ENCODE results near the gene PERM1. TPM values are rescaled to one million over a fixed set of nuclear protein-coding genes. Genes with fewer than 3 reads are reported as not detected.

PERM1 gene
- total and polyA plus RNA-seq, 2 donors (not counting 1 experiment from before 2014, with no cell fraction given), result 0.03 to 0.17 TPM

GRCh38 chr1:1001057-1001783 lies 19.3 kb upstream of the PERM1 start:
- Histone ChIP-seq H3K4me3 (replicated peaks in 1 of 4; ENCODE audit: control extremely low read depth in 1 of 4, insufficient read depth in 1 of 4, low read depth in 3 of 4, low read length in 4 of 4) (peak overlapping the region in 2 of 4 experiments; percentile 36 to 61), H2AFZ (ENCODE audit: low read length) (no peak overlapping the region), H3K9ac (ENCODE audit: insufficient read depth, low read length) (peak overlapping the region; percentile 71), H4K20me1 (ENCODE audit: control insufficient read depth, extremely low read depth, insufficient read depth, low read length) (no peaks in the 10 kb centered on the region), H3K4me2 (ENCODE audit: extremely low read depth, insufficient read depth, low read length) (no peak overlapping the region), H3K9me3 (ENCODE audit: control insufficient read depth, insufficient read depth, low read depth, low read length) (no peaks in the 10 kb centered on the region), H3K36me3 (ENCODE audit: control insufficient read depth, insufficient read depth, low read length) (no peaks in the 10 kb centered on the region), H3K79me2 (ENCODE audit: control insufficient read depth, insufficient read depth, low read length) (no peaks in the 10 kb centered on the region), H3K27me3 (ENCODE audit: control insufficient read depth, insufficient read depth, low read length) (peaks cover 12% of the 10 kb centered on the region), H3K27ac (ENCODE audit: insufficient read depth, low read length) (no peak overlapping the region), H3K4me1 (ENCODE audit: control insufficient read depth, extremely low read depth, insufficient read depth, low read length) (peaks cover 2% of the 10 kb centered on the region)
- TF ChIP-seq CTCF (conservative IDR thresholded peaks at IDR 0.05 in 1 of 2, IDR thresholded peaks at IDR 0.05 in 1 of 2; ENCODE audit: low read depth in 1 of 2, low read length in 2 of 2) (no peak), EZH2 (IDR thresholded peaks at IDR 0.05; ENCODE audit: low read length, missing control alignments) (no peak)
- DNase-seq (ENCODE audit: low read depth in 2 of 2), result no peak

DNA sequence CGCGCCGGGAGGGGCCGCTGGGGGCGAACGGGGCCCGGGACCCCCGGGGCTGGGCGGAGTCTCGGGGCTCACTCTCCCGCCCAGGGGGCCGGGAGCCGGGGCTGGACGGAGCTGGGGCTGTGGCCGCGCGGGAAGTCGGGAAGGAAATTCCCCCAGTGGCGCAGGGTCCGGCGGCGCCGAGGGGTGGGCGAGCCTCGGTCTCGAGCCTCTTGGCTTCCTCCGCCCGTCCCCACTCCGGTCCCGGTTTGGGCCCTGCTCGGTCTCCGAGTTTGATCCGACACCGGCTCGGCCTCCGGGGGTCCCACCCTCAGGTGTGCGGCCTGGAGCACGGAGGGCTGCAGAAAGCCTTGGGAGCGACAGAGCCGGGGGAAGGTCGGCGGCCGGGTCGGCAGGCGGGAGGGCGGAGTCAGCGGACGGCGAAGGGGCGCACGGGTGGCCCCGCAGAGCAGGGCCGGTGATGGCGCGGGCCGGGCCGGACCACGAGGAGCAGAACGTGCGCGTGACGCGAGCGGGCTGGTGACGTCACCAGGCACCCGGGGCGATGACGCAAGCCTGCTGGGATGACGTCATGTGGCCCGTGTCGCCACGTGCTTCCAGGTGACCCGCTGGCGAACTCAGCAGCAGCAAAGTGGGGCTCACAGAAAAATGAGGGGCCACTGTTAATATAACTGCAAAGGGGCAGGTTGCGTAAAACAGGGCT lies 18.6 kb upstream of the PERM1 start:
- Histone ChIP-seq H3K27ac (ENCODE audit: insufficient read depth, low read length) (peak overlapping the region; percentile 67), H3K4me2 (ENCODE audit: extremely low read depth, insufficient read depth, low read length) (peak overlapping the region; percentile 63), H2AFZ (ENCODE audit: low read length) (no peak overlapping the region), H3K79me2 (ENCODE audit: control insufficient read depth, insufficient read depth, low read length) (no peaks in the 10 kb centered on the region), H3K4me1 (ENCODE audit: control insufficient read depth, extremely low read depth, insufficient read depth, low read length) (peaks cover 2% of the 10 kb centered on the region), H3K27me3 (ENCODE audit: control insufficient read depth, insufficient read depth, low read length) (peaks cover 13% of the 10 kb centered on the region), H3K9ac (ENCODE audit: insufficient read depth, low read length) (peak overlapping the region; percentile 89), H3K9me3 (ENCODE audit: control insufficient read depth, insufficient read depth, low read depth, low read length) (no peaks in the 10 kb centered on the region), H4K20me1 (ENCODE audit: control insufficient read depth, extremely low read depth, insufficient read depth, low read length) (no peaks in the 10 kb centered on the region), H3K4me3 (replicated peaks in 1 of 4; ENCODE audit: control extremely low read depth in 1 of 4, insufficient read depth in 1 of 4, low read depth in 3 of 4, low read length in 4 of 4) (peak overlapping the region; percentile 25 to 61 (median 44)), H3K36me3 (ENCODE audit: control insufficient read depth, insufficient read depth, low read length) (no peaks in the 10 kb centered on the region)
- peak; percentile 77 to 88 for DNase-seq (ENCODE audit: low read depth in 2 of 2)
- TF ChIP-seq EZH2 (IDR thresholded peaks at IDR 0.05; ENCODE audit: low read length, missing control alignments) (no peak), CTCF (conservative IDR thresholded peaks at IDR 0.05 in 1 of 2, IDR thresholded peaks at IDR 0.05 in 1 of 2; ENCODE audit: low read depth in 1 of 2, low read length in 2 of 2) (no peak)

DNA sequence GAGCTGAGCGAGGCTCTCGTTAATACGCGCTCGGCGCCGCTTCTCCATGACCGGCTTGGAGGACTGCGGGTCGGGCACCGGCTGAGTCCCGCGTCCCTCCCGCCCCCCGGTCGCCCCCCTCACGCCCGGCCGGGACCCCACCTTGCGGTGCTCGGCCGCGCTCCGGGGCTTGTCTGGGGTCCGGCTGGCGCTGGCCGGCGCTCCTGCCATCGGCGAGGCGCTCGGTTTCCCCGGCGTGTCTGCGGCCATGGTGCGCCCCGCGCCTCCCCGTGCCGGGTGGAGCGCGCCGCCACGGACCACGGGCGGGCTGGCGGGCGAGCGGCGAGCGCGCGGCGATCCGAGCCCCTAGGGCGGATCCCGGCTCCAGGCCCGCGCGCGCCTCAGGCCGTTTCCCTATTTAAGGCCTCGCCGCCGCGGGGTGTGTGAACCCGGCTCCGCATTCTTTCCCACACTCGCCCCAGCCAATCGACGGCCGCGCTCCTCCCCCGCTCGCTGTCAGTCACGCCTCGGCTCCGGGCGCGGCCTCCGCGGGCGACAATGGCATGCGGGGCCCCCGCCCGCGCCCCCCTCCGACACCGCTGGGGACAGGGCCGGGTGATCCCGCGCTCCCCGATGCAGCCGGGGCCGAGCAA lies 17.9 kb upstream of the PERM1 start, which contains the start of gene HES4:
Gene HES4, minus strand, starts transcription at position 373 of the 632 bp plus-strand sequence. Its CDS starts 124 bp downstream, at position 249.
- peak within 1 kb of the TSS; percentile 67 for H3K27ac ChIP-seq (ENCODE audit: insufficient read depth, low read length)
- no peak for TF ChIP-seq CTCF (conservative IDR thresholded peaks at IDR 0.05 in 1 of 2, IDR thresholded peaks at IDR 0.05 in 1 of 2; ENCODE audit: low read depth in 1 of 2, low read length in 2 of 2)
- no peak for TF ChIP-seq EZH2 (IDR thresholded peaks at IDR 0.05; ENCODE audit: low read length, missing control alignments)
- no peaks in the 10 kb centered on the region for H3K9me3 ChIP-seq (ENCODE audit: control insufficient read depth, insufficient read depth, low read depth, low read length)
- H3K79me2 ChIP-seq (ENCODE audit: control insufficient read depth, insufficient read depth, low read length), result no peaks in the 10 kb centered on the region
- peaks cover 14% of the 10 kb centered on the region for H3K27me3 ChIP-seq (ENCODE audit: control insufficient read depth, insufficient read depth, low read length)
- H3K4me2 ChIP-seq (ENCODE audit: extremely low read depth, insufficient read depth, low read length), result peak within 1 kb of the TSS; percentile 63
- peak; percentile 90 to 93 for DNase-seq (ENCODE audit: low read depth in 2 of 2)
- no peak within 1 kb of the TSS for H2AFZ ChIP-seq (ENCODE audit: low read length)
- H3K9ac ChIP-seq (ENCODE audit: insufficient read depth, low read length), result peak within 1 kb of the TSS; percentile 89
- peak within 1 kb of the TSS; percentile 25 to 61 (median 44) for H3K4me3 ChIP-seq (replicated peaks in 1 of 4; ENCODE audit: control extremely low read depth in 1 of 4, insufficient read depth in 1 of 4, low read depth in 3 of 4, low read length in 4 of 4)
- no peaks in the 10 kb centered on the region for H4K20me1 ChIP-seq (ENCODE audit: control insufficient read depth, extremely low read depth, insufficient read depth, low read length)
- H3K36me3 ChIP-seq (ENCODE audit: control insufficient read depth, insufficient read depth, low read length), result no peaks in the 10 kb centered on the region
- peaks cover 2% of the 10 kb centered on the region for H3K4me1 ChIP-seq (ENCODE audit: control insufficient read depth, extremely low read depth, insufficient read depth, low read length)
